Spleen (tissue), 11 donors: ENCODE results near the gene THAP8. TPM values are rescaled to one million over a fixed set of nuclear protein-coding genes. Genes with fewer than 3 reads are reported as not detected.

Source experiments
- DNase-seq: peaks from one replicate; pipeline ENCODE4 v3.0.0-alpha.2; 2020
- H3K27ac ChIP-seq, 8 donors: fragments of 200-600 bp; sonication (generic) in 7 of 8; 1 replicate in 4 of 8; 2 replicates in 4 of 8; pipeline versions ENCODE4 v1.5.0 to v1.8.0; 2016 to 2021; ENCODE audit warnings: inconsistent platforms in 4 of 8, mild to moderate bottlenecking in 4 of 8, moderate library complexity in 1 of 8
- H3K27me3 ChIP-seq, 7 donors: fragments of 200-600 bp; sonication (generic) in 6 of 7; replicated peaks in 1 of 7; 1 replicate in 4 of 7; 2 replicates in 3 of 7; pipeline versions ENCODE4 v1.5.0 to v1.8.0; 2016 to 2021; ENCODE audit warnings: inconsistent platforms in 3 of 7, mild to moderate bottlenecking in 1 of 7
- H3K36me3 ChIP-seq, 6 donors: fragments of 200-600 bp; sonication (generic) in 5 of 6; 1 replicate in 4 of 6; 2 replicates in 2 of 6; pipeline versions ENCODE4 v1.5.0 to v1.8.0; 2016 to 2021; ENCODE audit warnings: inconsistent platforms in 2 of 6
- H3K4me1 ChIP-seq, 6 donors: fragments of 200-600 bp; sonication (generic) in 5 of 6; 1 replicate in 3 of 6; 2 replicates in 3 of 6; pipeline versions ENCODE4 v1.5.0 to v1.8.0; 2016 to 2021; ENCODE audit warnings: inconsistent platforms in 3 of 6
- H3K4me3 ChIP-seq, 8 donors: fragments of 200-600 bp; sonication (generic) in 7 of 8; 1 replicate in 4 of 8; 2 replicates in 4 of 8; pipeline versions ENCODE4 v1.5.0 to v1.8.0; 2016 to 2021; ENCODE audit warnings: inconsistent platforms in 4 of 8, mild to moderate bottlenecking in 4 of 8, moderate library complexity in 2 of 8
- H3K9me3 ChIP-seq, 8 donors: fragments of 200-600 bp; sonication (generic) in 7 of 8; 1 replicate in 4 of 8; 2 replicates in 4 of 8; pipeline versions ENCODE4 v1.5.0 to v1.8.0; 2016 to 2021; ENCODE audit warnings: inconsistent platforms in 4 of 8
- CTCF ChIP-seq, 11 experiments: fragments of 200-600 bp in 7 of 11; fragments of 450-650 bp in 4 of 11; sonication (generic) in 4 of 11; IDR thresholded peaks in 8 of 11; conservative IDR thresholded peaks in 3 of 11; 1 replicate in 7 of 11; 2 replicates in 4 of 11; pipeline versions ENCODE4 v1.4.0 to v1.8.0; 2016 to 2021; ENCODE audit warnings: antibody characterized with exemption in 11 of 11, inconsistent platforms in 4 of 11, mild to moderate bottlenecking in 1 of 11
- POLR2A ChIP-seq, 3 donors: fragments of 450-650 bp; IDR thresholded peaks; one replicate each; pipeline ENCODE4 v1.5.1; 2017; ENCODE audit warnings: antibody characterized with exemption in 3 of 3, mild to moderate bottlenecking in 1 of 3
- POLR2AphosphoS5 ChIP-seq, 3 donors: sonication (generic); formaldehyde crosslinking; IDR thresholded peaks; one replicate each; pipeline ENCODE4 v1.5.1; 2017; ENCODE audit warnings: antibody characterized with exemption in 3 of 3
- WGBS, 5 donors: extraction: QIAGEN DNeasy Blood & Tissue Kit in 3 of 5; methylation state at CpG; one replicate each; pipeline versions ENCODE4 v1.1.5 to v1.1.7; 2013 to 2018; 5-methylcytosine and 5-hydroxymethylcytosine counted together
- intact Hi-C: fragments of 100-400 bp; cut with DNase I; formaldehyde crosslinking; loops from one replicate; pipeline ENCODE4 v1.15.0; 2023; ENCODE audit warnings: low total_unique reads
- polyA plus RNA-seq, 3 donors: library from polyadenylated mRNA; stranded (reverse); fragments of 200-250 nt; gene quantifications; one replicate each; pipeline ENCODE4 v1.2.1, GENCODE V29; 2013
- total RNA-seq, 7 donors: library from RNA; depleted of rRNA in 3 of 7; stranded (reverse); fragments of >200 nt in 3 of 7; fragmentation: NEBNext Ultra II Directional in 4 of 7; extraction: Animal tissue kit (Norgen Biotek cat#: 25700) in 4 of 7; gene quantifications; one replicate each; pipeline versions ENCODE4 v1.1.0 to v1.2.1, GENCODE V29; 2016 to 2021
- donor health status: healthy with polysubstance abuse.
- donor health status: DM: no; HTN: no; CAD: no; lungs with moderate emphysema.
- donor health status: DM: no; HTN: no; CAD: no.
- donor health status: Bipolar disorder and iron deficiency.
- donor health status: healthy.
- donor health status: DM: no; HTN: no; CAD: no.
- donor health status: DM: yes; HTN: yes; CAD: no.

The THAP8 gene
- total and polyA plus RNA-seq, 10 donors: 2.4 to 7.9 (median 4.8) TPM

- Histone ChIP-seq H3K27me3 (no peaks in the 10 kb centered on the region), H3K27ac (no peak overlapping the region), H3K36me3 (peaks cover 0 to 40% (median 13%) of the 10 kb centered on the region in 6 donors), H3K9me3 (no peaks in the 10 kb centered on the region), H3K4me1 (peaks cover 0 to 10% (median 0%) of the 10 kb centered on the region in 6 donors), H3K4me3 (no peak overlapping the region)
- no peak for TF ChIP-seq POLR2A (IDR thresholded peaks at IDR 0.05)
- no peak for TF ChIP-seq POLR2AphosphoS5 (IDR thresholded peaks at IDR 0.05)
- TF ChIP-seq CTCF (IDR thresholded peaks at IDR 0.05 in 8 of 11, conservative IDR thresholded peaks at IDR 0.05 in 3 of 11): no peak
- 84 to 91% (median 89%) methylated on average over 6 of the region's 6 CpGs for WGBS, 5 donors
- no peak for DNase-seq
- intact Hi-C loops: no loop called here
These were observed 13.6 kb downstream of the THAP8 start for GRCh38 chr19:36040495-36040894.

- peak within 1 kb of the TSS in 7 of 8 donors; percentile 4 to 62 (median 33) for H3K4me3 ChIP-seq
- TF ChIP-seq CTCF (IDR thresholded peaks at IDR 0.05 in 8 of 11, conservative IDR thresholded peaks at IDR 0.05 in 3 of 11) (peak in 1 of 11 experiments; percentile 27), POLR2AphosphoS5 (IDR thresholded peaks at IDR 0.05) (peak in 2 of 3 donors; percentile 59), POLR2A (IDR thresholded peaks at IDR 0.05) (no peak)
- H3K4me1 ChIP-seq: peaks cover 0 to 14% (median 6%) of the 10 kb centered on the region in 6 donors
- H3K27me3 ChIP-seq: peaks cover 0 to 16% (median 8%) of the 10 kb centered on the region in 7 donors
- peak within 1 kb of the TSS in 6 of 8 donors; percentile 17 to 70 (median 55) for H3K27ac ChIP-seq
- peaks cover 0 to 36% (median 0%) of the 10 kb centered on the region in 6 donors for H3K36me3 ChIP-seq
- WGBS, 5 donors: 5 to 8% (median 8%) methylated on average over 39 to 51 of the region's 51 CpGs
- intact Hi-C loops: no loop called here
- no peaks in the 10 kb centered on the region for H3K9me3 ChIP-seq
- no peak for DNase-seq
These were observed 21.6 kb downstream of the THAP8 start, which contains the start of gene CLIP3 for GRCh38 chr19:36032251-36033104. CLIP3 (minus strand) TSS chr19:36032873; CDS start chr19:36032357, 516 bp downstream.

- no peaks in the 10 kb centered on the region for H3K9me3 ChIP-seq
- no peak for DNase-seq
- H3K4me1 ChIP-seq: peaks cover 0 to 14% (median 6%) of the 10 kb centered on the region in 6 donors
- H3K27me3 ChIP-seq: peaks cover 0 to 16% (median 8%) of the 10 kb centered on the region in 7 donors
- TF ChIP-seq POLR2AphosphoS5 (IDR thresholded peaks at IDR 0.05) (no peak), CTCF (IDR thresholded peaks at IDR 0.05 in 8 of 11, conservative IDR thresholded peaks at IDR 0.05 in 3 of 11) (no peak), POLR2A (IDR thresholded peaks at IDR 0.05) (no peak)
- peak overlapping the region in 1 of 8 donors; percentile 70 for H3K27ac ChIP-seq
- H3K4me3 ChIP-seq: peak overlapping the region in 1 of 8 donors; percentile 47
- intact Hi-C loops: no loop called here
- 80 to 97% (median 88%) methylated on average over 6 of the region's 6 CpGs for WGBS, 5 donors
- H3K36me3 ChIP-seq: peaks cover 0 to 45% (median 3%) of the 10 kb centered on the region in 6 donors
These were observed 22.8 kb downstream of the THAP8 start for GRCh38 chr19:36031308-36031707.
